ENCODE measurements around the gene TFDP2.

GRCh38 chr3:142007710-142008399, 141.5 kb downstream of the TFDP2 start:
- TF ChIP-seq POLR2AphosphoS5 (IDR thresholded peaks at IDR 0.05; ENCODE audit: low read depth, low read length) (no peak), POLR2A (IDR thresholded peaks at IDR 0.05; ENCODE audit: low read depth, low read length) (no peak)
